Spleen (tissue), 11 donors: ENCODE results near the gene PLPP3. TPM values are rescaled to one million over a fixed set of nuclear protein-coding genes. Genes with fewer than 3 reads are reported as not detected.

Experiments
- DNase-seq: peaks from one replicate; pipeline ENCODE4 v3.0.0-alpha.2; 2020
- H3K27ac ChIP-seq, 8 donors: fragments of 200-600 bp; sonication (generic) in 7 of 8; 1 replicate in 4 of 8; 2 replicates in 4 of 8; pipeline versions ENCODE4 v1.5.0 to v1.8.0; 2016 to 2021; ENCODE audit warnings: inconsistent platforms in 4 of 8, mild to moderate bottlenecking in 4 of 8, moderate library complexity in 1 of 8
- H3K27me3 ChIP-seq, 7 donors: fragments of 200-600 bp; sonication (generic) in 6 of 7; replicated peaks in 1 of 7; 1 replicate in 4 of 7; 2 replicates in 3 of 7; pipeline versions ENCODE4 v1.5.0 to v1.8.0; 2016 to 2021; ENCODE audit warnings: inconsistent platforms in 3 of 7, mild to moderate bottlenecking in 1 of 7
- H3K36me3 ChIP-seq, 6 donors: fragments of 200-600 bp; sonication (generic) in 5 of 6; 1 replicate in 4 of 6; 2 replicates in 2 of 6; pipeline versions ENCODE4 v1.5.0 to v1.8.0; 2016 to 2021; ENCODE audit warnings: inconsistent platforms in 2 of 6
- H3K4me1 ChIP-seq, 6 donors: fragments of 200-600 bp; sonication (generic) in 5 of 6; 1 replicate in 3 of 6; 2 replicates in 3 of 6; pipeline versions ENCODE4 v1.5.0 to v1.8.0; 2016 to 2021; ENCODE audit warnings: inconsistent platforms in 3 of 6
- H3K4me3 ChIP-seq, 8 donors: fragments of 200-600 bp; sonication (generic) in 7 of 8; 1 replicate in 4 of 8; 2 replicates in 4 of 8; pipeline versions ENCODE4 v1.5.0 to v1.8.0; 2016 to 2021; ENCODE audit warnings: inconsistent platforms in 4 of 8, mild to moderate bottlenecking in 4 of 8, moderate library complexity in 2 of 8
- H3K9me3 ChIP-seq, 8 donors: fragments of 200-600 bp; sonication (generic) in 7 of 8; 1 replicate in 4 of 8; 2 replicates in 4 of 8; pipeline versions ENCODE4 v1.5.0 to v1.8.0; 2016 to 2021; ENCODE audit warnings: inconsistent platforms in 4 of 8
- POLR2A ChIP-seq, 3 donors: fragments of 450-650 bp; IDR thresholded peaks; one replicate each; pipeline ENCODE4 v1.5.1; 2017; ENCODE audit warnings: antibody characterized with exemption in 3 of 3, mild to moderate bottlenecking in 1 of 3
- POLR2AphosphoS5 ChIP-seq, 3 donors: sonication (generic); formaldehyde crosslinking; IDR thresholded peaks; one replicate each; pipeline ENCODE4 v1.5.1; 2017; ENCODE audit warnings: antibody characterized with exemption in 3 of 3
- WGBS, 5 donors: extraction: QIAGEN DNeasy Blood & Tissue Kit in 3 of 5; methylation state at CpG; one replicate each; pipeline versions ENCODE4 v1.1.5 to v1.1.7; 2013 to 2018; 5-methylcytosine and 5-hydroxymethylcytosine counted together
- intact Hi-C: fragments of 100-400 bp; cut with DNase I; formaldehyde crosslinking; loops from one replicate; pipeline ENCODE4 v1.15.0; 2023; ENCODE audit warnings: low total_unique reads
- polyA plus RNA-seq, 3 donors: library from polyadenylated mRNA; stranded (reverse); fragments of 200-250 nt; gene quantifications; one replicate each; pipeline ENCODE4 v1.2.1, GENCODE V29; 2013
- total RNA-seq, 7 donors: library from RNA; depleted of rRNA in 3 of 7; stranded (reverse); fragments of >200 nt in 3 of 7; fragmentation: NEBNext Ultra II Directional in 4 of 7; extraction: Animal tissue kit (Norgen Biotek cat#: 25700) in 4 of 7; gene quantifications; one replicate each; pipeline versions ENCODE4 v1.1.0 to v1.2.1, GENCODE V29; 2016 to 2021
- TF ChIP-seq, protein P1 (sequence below), 11 experiments: fragments of 200-600 bp in 7 of 11; fragments of 450-650 bp in 4 of 11; sonication (generic) in 4 of 11; IDR thresholded peaks in 8 of 11; conservative IDR thresholded peaks in 3 of 11; 1 replicate in 7 of 11; 2 replicates in 4 of 11; pipeline versions ENCODE4 v1.4.0 to v1.8.0; 2016 to 2021; ENCODE audit warnings: antibody characterized with exemption in 11 of 11, inconsistent platforms in 4 of 11, mild to moderate bottlenecking in 1 of 11
- donor health status: healthy with polysubstance abuse.
- donor health status: DM: no; HTN: no; CAD: no; lungs with moderate emphysema.
- donor health status: DM: no; HTN: no; CAD: no.
- donor health status: Bipolar disorder and iron deficiency.
- donor health status: healthy.
- donor health status: DM: no; HTN: no; CAD: no.
- donor health status: DM: yes; HTN: yes; CAD: no.

The PLPP3 gene
- total and polyA plus RNA-seq, 10 donors, result 6.7 to 90.0 (median 55.1) TPM

DNA sequence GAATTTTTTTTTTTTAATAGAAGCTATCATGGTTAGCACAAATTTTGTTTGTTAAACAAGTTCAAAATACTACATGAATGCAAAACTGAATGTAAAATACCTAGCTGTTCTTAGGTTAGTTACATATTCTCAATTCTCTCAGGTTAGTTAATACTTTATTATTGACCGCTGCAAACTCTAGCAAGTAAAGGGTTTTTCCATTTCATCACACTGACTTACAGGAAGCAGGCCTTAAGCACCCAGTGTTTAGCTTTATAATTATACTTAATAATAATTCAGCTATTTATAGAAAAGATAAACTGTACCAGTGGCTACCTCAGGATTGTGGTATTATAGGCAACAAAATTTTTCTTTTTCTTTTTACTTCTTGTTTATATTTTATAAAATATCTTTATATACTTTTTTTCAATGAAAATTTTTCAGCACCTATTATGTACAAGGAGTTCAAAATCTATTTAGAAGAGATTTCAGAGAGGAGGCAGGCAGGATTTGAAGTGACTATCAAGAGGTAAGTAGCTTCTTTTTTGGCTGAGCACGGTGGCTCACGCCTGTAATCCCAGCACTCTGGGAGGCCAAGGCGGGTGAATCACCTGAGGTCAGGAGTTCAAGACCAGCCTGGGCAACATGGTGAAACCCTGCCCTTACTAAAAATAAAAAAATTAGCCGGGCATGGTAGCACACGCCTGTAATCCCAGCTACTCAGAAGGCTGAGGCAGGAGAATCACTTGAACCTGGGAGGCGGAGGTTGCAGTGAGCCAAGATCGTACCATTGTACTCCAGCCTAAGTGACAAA, 17.9 kb downstream of the PLPP3 start:
- H3K4me3 ChIP-seq, result no peak overlapping the region
- intact Hi-C loops, result no loop called here
- no peak overlapping the region for H3K27ac ChIP-seq
- WGBS, 5 donors, result 75 to 85% (median 80%) methylated on average over 8 of the region's 8 CpGs
- H3K4me1 ChIP-seq, result peaks cover 7 to 85% (median 46%) of the 10 kb centered on the region in 6 donors
- H3K9me3 ChIP-seq, result no peaks in the 10 kb centered on the region
- TF ChIP-seq, protein P1, sequence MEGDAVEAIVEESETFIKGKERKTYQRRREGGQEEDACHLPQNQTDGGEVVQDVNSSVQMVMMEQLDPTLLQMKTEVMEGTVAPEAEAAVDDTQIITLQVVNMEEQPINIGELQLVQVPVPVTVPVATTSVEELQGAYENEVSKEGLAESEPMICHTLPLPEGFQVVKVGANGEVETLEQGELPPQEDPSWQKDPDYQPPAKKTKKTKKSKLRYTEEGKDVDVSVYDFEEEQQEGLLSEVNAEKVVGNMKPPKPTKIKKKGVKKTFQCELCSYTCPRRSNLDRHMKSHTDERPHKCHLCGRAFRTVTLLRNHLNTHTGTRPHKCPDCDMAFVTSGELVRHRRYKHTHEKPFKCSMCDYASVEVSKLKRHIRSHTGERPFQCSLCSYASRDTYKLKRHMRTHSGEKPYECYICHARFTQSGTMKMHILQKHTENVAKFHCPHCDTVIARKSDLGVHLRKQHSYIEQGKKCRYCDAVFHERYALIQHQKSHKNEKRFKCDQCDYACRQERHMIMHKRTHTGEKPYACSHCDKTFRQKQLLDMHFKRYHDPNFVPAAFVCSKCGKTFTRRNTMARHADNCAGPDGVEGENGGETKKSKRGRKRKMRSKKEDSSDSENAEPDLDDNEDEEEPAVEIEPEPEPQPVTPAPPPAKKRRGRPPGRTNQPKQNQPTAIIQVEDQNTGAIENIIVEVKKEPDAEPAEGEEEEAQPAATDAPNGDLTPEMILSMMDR (IDR thresholded peaks at IDR 0.05 in 8 of 11, conservative IDR thresholded peaks at IDR 0.05 in 3 of 11), result no peak
- TF ChIP-seq POLR2A (IDR thresholded peaks at IDR 0.05) (no peak), POLR2AphosphoS5 (IDR thresholded peaks at IDR 0.05) (no peak)
- no peaks in the 10 kb centered on the region for H3K36me3 ChIP-seq
- no peak for DNase-seq
- H3K27me3 ChIP-seq, result no peaks in the 10 kb centered on the region

GRCh38 chr1:56557746-56558145, 21.6 kb downstream of the PLPP3 start:
- Histone ChIP-seq H3K36me3 (no peaks in the 10 kb centered on the region), H3K27me3 (no peaks in the 10 kb centered on the region), H3K27ac (peak overlapping the region in 1 of 8 donors; percentile 11), H3K4me3 (no peak overlapping the region), H3K4me1 (peaks cover 0 to 72% (median 23%) of the 10 kb centered on the region in 6 donors), H3K9me3 (no peaks in the 10 kb centered on the region)
- no peak for TF ChIP-seq POLR2AphosphoS5 (IDR thresholded peaks at IDR 0.05)
- TF ChIP-seq, protein P1 (IDR thresholded peaks at IDR 0.05 in 8 of 11, conservative IDR thresholded peaks at IDR 0.05 in 3 of 11), result no peak
- no peak for TF ChIP-seq POLR2A (IDR thresholded peaks at IDR 0.05)
- WGBS, 5 donors, result 50 to 89% (median 72%) methylated on average over 7 of the region's 7 CpGs
- DNase-seq, result no peak
- intact Hi-C loops, result no loop called here

DNA sequence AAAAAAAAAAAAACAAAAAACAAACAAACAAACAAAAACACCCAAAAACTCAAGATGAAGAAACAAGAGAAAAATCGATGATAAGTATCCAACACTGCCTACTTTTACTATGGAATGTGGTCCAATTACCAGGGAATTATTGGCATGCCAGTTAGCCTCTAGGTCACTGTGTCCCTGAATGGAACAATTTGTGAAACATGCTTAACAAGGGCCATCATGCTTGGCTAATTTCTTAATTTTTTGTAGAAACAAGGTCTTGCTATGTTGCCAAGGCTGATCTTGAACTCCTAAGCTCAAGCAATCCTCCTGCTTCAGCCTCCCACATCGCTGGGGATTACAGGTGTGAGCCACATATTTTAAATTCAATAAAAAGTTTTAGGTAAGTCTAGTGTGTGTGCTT, 23.9 kb downstream of the PLPP3 start:
- TF ChIP-seq, protein P1 (IDR thresholded peaks at IDR 0.05 in 8 of 11, conservative IDR thresholded peaks at IDR 0.05 in 3 of 11), result no peak
- TF ChIP-seq POLR2AphosphoS5 (IDR thresholded peaks at IDR 0.05) (no peak), POLR2A (IDR thresholded peaks at IDR 0.05) (no peak)
- H3K4me1 ChIP-seq, result peaks cover 0 to 71% (median 10%) of the 10 kb centered on the region in 6 donors
- no peaks in the 10 kb centered on the region for H3K9me3 ChIP-seq
- no peaks in the 10 kb centered on the region for H3K36me3 ChIP-seq
- WGBS, 5 donors, result 66 to 95% (median 87%) methylated on average over 2 of the region's 2 CpGs
- H3K27me3 ChIP-seq, result no peaks in the 10 kb centered on the region
- no peak overlapping the region for H3K27ac ChIP-seq
- no peak for DNase-seq
- intact Hi-C loops, result no loop called here
- no peak overlapping the region for H3K4me3 ChIP-seq

DNA sequence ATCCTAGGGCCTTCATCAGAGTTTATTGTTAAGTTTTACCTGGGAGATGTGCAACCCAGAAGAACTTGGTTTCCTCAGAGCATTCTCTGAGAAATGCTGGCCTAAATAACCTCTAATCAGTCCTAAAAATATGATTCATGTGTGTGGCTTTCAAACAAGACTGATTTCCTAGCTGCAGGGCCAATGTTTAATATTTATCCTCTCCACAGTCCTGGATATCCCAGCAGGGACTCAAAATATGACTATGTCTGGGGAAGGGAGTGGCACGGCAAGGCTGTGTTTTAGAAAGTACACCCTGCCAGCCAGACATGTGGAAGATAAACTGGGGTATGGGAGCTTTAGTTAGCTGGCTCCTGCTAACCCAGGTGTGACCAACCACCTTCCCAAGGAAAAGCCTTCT, 26.3 kb downstream of the PLPP3 start:
- WGBS, 5 donors, result 44 to 100% (median 92%) methylated on average over 1 of the region's 1 CpG
- Histone ChIP-seq H3K27ac (no peak overlapping the region), H3K27me3 (no peaks in the 10 kb centered on the region), H3K4me1 (peaks cover 0 to 76% (median 19%) of the 10 kb centered on the region in 6 donors), H3K36me3 (no peaks in the 10 kb centered on the region), H3K9me3 (no peaks in the 10 kb centered on the region), H3K4me3 (no peak overlapping the region)
- intact Hi-C loops, result no loop called here
- TF ChIP-seq POLR2AphosphoS5 (IDR thresholded peaks at IDR 0.05) (no peak), POLR2A (IDR thresholded peaks at IDR 0.05) (no peak)
- TF ChIP-seq, protein P1 (IDR thresholded peaks at IDR 0.05 in 8 of 11, conservative IDR thresholded peaks at IDR 0.05 in 3 of 11), result no peak
- DNase-seq, result no peak
